GM18499 (cell line): ENCODE measurements around the gene NTNG2.

Experiments
- ATAC-seq: cut with Tn5 transposase; IDR thresholded peaks from one replicate; pipeline ENCODE4 v1.9.1; 2021; ENCODE audit warnings: moderate number of reproducible peaks; ENCODE audit not compliant: insufficient read depth, unreplicated experiment

NTNG2 gene

DNA sequence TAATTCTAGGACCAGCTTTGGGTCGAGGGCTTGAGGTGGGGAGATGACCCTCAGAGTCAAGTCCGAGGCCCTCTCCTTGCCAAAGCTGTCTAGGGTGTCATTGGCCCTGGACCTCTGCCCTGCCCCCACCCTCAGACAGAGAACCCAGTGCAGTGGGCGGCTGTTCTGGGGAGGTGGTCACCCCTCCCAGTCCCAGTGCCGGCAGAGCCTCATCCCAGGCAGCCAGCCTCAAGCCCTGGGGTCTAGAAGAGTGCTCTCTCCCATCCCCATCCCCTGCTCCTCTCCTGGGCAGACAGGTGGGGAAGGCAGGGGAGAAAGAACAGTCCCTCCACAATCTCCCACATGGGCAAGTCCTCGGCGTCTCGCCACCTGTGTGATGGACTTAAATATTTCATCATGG lies 7.0 kb downstream of the NTNG2 start:
- ATAC-seq: no peak

DNA sequence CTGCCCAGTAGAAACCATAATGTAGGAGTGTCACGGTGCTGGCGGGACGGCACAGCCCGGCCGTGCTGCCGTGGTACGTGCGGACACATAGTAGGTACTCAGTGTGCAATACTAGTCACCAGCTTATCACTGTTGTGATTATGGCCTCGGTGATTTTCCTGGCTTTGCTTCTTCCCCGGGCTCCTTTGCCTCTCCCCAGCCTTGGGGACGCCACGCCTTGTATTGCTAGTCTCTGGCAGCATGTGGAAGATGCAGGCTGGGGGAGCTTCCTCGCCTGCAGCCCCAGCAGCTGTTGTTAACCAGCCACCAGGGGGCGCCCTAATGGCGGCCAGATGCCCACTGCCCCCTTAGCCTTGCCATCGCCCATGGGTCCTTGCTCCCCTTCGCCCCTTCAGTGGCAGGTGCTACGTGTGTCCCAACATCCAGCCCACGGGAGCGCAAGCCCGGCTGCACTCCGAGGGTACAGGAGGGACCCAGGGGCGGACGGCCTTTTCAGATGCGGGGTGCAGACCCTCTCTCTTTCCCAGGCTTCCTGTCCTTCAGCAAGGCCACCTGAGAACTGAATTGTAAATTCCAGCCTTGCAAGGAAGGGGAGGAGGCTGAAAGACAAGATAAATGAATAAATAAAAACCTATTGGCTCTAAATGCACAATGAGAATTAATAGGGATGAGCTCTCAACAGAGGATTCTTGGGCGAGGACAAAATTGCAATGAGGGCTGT lies 8.0 kb downstream of the NTNG2 start:
- ATAC-seq: no peak

DNA sequence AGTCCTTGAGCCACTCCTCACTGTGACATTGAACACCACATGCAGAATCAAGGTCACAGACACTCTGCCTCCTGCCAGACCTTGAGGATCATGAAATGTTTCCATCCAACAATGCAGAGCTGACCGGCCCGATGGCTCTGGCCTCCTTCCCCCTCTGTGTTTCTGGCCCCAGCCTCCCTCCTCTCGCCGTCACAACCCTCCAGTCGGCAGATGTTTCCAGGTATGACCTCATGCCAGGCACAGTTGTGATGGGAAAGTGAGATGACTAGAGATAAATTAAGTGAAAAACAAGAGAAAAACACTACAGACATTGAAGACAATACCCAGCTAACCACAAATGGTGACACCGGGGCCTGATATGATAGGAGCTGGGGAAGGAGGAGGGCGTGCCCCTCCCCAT lies 9.8 kb downstream of the NTNG2 start:
- ATAC-seq: no peak

DNA sequence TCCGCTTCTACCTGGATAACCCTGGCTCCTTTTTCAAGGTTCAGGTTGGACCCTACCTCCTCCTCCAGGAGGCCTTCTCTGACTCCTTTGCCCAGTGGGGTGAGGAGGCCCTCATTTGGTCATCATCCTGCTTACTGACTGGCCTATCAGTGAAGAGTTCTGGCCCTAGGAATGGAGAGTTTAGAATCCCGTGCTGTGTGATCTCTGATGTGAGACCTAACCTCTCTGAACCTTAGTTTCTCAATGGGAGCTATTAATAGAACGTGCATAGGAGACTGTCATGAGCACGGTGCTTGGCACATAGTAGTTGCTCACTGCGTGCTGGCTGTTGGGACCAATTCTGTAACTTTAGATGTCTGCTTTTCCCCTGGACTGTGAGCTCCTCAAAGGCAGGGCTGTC lies 10.3 kb downstream of the NTNG2 start:
- no peak for ATAC-seq

DNA sequence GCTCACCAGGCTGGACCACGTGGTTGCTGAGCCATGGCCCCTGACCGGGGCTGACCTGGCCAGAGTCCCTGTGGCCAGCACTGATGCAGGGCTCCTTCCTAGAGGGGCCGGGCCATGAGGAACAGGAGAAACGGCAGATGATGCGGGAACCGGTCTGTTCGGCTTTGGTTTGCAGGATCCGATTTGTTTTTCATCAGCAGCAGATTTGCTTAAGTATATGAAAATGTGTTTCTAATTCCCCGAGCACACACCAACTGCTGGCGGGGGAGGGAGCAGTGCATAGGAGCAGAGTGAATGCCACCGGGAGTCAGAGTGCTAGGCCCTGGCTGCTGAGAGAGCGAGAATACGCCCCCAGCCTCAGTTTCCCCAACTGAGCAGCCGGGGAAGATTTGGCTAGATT lies 13.6 kb downstream of the NTNG2 start:
- no peak for ATAC-seq

DNA sequence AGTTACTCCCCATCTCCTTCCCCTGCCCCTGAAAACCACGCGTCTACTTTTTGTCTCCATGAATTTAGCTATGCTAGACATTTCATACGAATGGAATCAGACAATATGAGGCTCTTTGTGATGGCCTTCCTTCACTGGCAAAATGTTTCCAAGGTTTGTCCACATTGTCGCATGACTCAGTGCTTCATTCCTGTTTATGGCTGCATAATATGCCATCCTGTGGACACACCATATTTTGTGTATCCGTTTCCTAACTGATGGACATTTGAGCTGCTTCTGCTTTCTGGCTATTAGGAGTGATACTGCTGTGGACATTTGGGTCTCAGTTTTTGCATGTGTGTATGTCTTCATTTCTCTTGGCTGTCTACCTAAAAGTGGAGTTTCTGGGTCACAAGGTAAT lies 14.5 kb downstream of the NTNG2 start:
- ATAC-seq: no peak

DNA sequence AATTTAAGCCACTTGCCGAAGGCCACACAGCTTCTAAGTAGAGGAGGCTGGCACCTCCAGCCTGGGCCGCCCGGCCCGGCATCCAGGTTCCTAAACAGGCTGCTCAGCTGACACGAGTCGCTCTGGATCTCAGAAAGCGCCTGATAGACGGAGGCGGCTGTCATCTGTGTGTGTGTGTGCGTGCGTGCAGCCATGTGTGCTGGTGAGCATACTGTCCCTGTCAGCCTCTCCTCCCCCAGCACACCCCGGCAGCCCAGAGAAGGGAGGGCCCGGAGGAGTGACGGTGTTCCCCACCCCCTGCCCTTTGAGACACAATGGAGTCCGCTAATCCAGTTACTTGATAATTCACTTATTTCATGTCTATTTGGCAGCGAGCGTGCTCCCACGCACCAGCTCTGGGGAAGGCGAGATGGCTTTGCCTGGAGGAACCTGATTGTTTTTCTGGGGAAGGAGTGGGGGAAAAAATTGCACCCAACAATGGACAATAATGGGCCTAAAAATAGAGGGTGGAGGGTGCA lies 20.0 kb downstream of the NTNG2 start:
- no peak for ATAC-seq

DNA sequence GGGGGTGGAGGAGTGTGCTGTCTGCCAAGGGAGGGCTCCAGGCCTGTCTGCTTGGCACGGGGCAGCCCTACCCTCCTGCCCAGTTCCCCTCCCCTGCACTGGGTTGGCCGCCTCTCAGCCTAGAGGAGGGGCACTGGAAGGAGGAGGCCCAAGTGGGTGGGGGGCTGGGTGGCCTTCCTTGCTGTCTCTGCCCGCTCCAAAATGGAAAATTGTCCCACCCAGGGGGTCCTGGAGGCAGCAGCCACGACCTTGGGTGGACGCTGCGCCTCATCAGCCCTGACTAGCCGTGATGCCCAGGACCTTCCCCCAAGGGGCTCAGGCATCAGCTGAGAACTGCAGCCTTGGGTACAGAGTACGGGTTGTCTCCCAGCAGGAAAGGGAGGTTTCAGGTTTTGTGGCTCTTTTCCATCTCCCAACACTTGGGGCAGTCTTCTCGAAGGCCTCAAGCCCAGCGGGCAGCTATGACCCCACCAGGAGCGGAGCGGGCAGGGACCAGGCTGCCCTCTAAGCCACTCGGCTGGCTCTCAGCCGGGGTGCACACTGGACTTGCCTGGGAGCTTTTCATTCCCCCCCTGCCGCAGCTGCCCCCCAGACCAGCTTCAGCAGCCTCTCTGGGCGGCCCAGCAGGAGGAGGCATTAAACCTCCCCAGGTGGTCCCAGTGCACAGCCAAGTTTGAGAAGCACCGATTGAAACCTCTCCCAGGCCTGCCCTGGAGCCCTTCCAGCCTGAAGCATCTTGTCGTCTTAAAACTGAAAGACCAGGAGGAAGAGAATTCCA lies 20.6 kb downstream of the NTNG2 start:
- no peak for ATAC-seq

DNA sequence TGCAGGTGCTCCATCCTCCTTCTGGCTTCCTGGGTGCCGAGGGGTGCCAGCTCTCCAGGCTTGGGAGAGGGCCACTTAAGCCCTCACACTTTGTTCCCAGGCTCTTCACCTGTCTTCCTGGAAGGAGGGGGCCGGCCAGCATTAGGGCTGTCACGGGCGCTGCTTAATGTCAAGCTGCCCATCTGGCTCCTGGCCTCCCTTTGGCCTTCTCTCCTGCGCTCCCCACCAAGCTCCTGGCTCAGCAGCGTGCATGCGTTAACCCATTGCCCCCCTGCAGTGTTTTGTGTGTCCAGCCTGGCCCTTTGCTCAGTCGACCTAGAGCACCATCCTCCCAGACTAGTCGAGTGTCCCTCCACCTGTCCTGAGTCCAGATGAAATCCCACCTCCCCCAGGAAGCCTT lies 21.3 kb downstream of the NTNG2 start:
- ATAC-seq: no peak

DNA sequence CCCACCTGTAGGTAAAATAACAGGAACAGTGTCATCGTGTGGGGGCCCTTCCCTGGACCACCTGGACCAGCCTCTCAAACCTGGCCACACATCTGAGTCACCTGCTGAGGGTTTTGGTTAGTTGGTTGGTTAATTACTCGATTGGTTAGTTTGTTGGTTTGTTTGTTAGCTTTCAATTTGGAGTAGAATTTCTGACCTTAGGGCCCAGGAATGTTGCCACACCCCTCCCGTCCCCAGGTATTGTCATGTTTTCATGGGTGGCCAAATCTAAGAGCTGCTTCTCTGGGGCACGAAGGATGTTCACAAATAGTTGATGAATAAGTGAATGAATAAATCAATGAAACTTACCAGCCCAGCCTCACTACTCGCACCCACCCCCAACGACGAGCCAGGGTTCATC lies 21.9 kb downstream of the NTNG2 start:
- no peak for ATAC-seq

DNA sequence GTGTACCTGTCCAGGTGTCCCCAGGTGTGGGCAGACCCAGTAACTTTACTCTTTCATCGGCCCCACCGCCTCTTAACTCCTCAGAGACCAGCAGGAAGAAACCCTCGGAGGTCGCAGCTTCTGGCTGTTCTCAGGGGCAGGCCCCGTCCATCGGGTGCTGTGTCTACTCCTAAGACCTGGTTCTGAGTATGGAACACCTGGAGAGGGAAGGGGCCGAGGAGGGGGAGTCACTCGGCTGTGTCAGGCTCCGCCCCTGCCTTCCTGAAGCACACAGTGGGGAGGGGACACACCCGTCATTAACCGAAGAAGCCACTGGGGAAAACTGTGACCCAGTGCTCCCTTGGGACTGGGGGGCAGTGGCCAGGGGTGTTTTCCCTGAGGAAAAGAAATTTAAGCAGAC lies 22.3 kb downstream of the NTNG2 start:
- no peak for ATAC-seq

DNA sequence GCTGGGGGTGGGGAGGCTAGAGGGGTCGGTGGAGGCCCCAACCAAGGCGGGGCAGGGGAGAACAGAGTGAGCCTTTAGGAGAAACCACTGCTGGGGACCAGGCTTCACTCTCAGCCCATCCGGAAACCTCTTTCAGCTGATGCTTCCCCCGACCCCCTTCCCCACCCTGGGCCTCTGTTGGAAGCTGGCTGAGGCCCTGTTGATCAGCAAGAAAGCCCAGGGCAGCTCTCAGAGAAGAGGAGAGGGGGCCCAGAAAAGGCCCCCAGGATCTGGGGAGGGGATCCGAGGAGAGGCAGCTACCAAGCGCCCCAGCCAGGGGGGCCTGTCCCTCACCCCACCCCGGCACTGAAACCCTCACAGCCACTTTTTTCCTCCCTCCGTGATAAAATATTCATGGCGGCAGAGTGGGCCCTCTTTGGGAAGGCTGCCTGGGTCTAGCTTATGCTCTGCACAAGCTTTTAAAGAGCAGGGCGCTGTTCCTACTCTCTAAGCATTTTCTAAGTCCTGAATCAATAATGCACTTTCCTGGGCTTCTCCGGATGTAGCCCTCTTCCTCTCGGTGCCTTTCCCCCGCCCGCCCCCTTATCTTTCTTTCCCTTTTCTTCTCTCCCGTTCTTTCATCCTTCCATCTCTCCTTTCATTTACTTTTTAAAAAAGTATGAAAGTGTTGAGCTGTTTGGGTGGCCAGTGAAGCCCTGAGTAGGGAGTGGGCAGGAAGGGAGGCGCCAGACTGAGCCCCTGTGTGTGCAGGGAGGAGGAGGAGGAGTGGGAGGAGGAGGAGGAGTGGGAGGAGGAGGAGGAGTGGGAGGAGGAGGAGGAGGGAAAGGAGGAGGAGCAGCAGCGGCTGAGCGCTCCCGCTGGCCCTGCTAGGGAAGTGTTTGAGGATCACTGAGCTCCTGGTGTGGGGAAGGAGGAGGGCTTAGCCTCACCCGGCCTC lies 23.5 kb downstream of the NTNG2 start:
- ATAC-seq: no peak

DNA sequence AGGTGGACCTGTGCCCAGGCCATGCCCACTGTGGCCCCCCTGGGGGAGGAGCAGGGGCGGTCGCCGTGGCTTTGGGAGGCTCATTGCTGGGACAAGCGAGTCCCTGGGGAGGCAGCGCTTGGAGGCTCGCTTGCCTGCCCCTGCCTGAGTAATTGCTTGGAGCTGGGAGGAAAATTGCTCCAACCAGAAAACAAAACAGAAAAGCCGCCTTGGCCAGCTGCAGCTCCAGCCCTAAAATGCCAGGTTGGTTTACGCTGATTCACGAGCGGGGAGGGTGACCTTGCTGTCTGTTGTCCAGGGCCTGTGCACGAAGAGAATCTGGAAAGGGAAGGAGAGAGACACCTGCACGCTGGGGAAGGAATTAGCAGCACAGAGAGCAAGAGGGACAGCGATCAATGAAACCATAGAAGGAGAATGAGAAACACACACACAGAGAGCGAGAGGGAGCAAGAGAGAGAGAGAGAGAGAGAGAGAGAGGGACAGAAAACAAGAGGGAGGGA lies 25.3 kb downstream of the NTNG2 start:
- ATAC-seq: no peak

DNA sequence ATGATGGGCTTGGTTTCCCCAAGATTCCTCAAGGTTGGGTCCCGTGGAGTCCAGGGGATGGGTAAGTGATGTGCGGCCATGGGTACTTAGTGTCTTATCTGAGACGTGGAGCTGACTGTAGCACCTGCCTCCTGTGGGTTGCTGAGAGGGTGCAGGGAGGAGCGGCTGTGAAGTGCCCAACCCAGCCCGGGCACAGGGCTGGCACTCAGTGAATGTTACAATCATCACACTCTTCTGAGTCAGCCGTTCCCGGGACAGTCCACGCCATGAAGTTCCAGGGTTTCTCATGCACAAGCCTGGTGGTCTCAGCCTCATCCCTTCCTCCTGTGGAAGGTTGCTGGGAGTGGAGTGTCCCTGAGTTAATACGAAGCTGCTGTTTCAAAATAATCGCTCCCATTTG lies 29.1 kb downstream of the NTNG2 start:
- ATAC-seq: no peak

DNA sequence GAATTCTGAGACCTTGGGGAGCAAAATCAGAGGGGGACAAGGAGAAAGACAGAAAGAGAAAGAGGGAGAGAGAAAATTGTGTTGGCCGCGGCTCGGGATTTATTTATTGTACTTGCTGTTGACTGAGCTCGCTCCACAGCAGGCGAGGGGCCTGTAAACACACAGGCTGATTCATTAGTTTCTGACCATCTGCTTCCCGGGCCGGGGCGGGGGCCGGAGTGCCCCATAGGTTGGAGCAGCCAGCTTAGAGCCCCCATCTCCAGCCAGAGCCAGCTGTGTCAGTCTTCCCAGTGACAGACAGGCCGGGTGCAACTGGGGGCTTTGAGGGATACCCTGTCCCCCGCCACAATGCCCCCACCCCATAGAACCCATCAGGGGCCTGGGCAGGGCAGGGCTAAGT lies 30.9 kb downstream of the NTNG2 start:
- no peak for ATAC-seq

DNA sequence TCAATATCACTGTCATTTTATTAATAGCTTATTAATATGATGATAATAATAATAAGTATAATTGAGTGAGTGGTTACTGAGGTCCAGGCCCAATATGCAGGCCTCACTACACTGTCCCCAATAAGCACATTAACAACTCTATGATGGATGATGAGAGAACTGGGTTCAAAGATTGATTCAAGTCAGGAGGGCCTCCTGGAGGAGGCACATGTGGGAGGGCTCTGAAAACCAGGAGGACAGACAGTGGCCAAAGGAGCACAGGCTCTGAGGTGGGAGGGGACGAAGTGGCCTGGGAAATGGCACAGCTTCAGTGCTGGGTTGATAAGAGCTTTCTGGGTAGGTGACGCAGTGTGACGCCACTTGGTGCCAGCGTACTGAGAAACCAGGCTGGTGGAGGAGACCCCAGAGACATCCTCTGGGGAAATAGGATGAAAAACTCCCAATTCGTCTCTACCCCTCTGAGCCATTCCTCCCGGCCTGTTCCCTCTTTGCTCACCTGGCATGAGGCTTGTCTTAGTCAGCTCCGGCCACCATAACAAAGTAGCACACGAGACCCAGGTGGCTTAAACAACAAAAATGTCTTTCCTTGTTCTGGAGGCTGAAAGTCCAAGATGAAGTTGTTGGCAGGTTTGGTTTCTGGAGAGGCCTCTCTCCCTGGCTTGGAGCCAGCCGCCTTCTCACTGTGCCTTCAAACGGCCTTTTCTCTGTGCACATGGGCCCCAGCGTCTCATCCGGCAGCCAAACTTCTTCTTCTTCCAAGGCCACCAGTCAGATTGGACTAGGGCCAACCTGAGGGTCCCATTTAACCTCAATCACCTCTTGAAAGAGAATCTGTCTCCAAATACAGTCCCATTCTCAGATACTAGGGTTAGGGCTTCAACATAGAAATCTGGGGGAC lies 31.6 kb downstream of the NTNG2 start:
- no peak for ATAC-seq

DNA sequence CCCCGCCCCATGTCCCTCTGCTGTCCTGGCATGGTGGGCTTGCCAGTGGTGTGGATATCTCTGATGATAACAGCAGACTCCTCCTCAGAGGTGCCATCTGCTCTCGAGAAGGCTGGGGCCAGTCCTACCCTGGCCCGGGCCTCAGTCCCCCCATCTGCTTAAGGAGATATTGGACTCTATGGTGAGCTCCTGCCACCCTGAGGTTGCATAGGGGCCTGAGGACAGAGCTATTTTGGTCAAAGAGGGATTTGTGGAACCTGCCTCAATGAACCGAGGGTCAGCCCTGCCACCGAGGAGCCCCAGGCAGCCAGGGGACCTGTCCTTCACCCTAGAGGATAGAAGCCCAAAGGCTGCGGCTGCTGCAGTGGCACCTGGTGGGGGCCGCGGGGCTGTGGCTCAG lies 32.6 kb downstream of the NTNG2 start:
- no peak for ATAC-seq

DNA sequence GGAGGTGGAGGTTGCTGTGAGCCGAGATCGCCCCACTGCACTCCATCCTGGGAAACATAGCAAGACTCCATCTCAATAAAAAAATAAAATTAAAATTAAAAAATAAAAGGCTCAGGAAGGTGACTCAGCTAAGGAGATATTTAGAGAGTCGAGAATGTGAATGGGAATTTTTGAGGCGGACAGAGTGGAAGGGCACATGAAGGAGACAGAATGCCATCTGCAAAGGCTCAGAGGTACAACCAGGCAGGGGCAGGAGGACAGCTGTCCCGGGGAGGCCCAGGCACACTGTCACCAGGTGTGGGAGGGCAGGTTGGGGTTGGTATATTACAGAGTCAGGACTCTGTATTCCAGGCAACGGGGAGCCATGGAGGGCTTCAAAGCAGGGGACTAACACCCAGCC lies 35.5 kb downstream of the NTNG2 start:
- no peak for ATAC-seq

DNA sequence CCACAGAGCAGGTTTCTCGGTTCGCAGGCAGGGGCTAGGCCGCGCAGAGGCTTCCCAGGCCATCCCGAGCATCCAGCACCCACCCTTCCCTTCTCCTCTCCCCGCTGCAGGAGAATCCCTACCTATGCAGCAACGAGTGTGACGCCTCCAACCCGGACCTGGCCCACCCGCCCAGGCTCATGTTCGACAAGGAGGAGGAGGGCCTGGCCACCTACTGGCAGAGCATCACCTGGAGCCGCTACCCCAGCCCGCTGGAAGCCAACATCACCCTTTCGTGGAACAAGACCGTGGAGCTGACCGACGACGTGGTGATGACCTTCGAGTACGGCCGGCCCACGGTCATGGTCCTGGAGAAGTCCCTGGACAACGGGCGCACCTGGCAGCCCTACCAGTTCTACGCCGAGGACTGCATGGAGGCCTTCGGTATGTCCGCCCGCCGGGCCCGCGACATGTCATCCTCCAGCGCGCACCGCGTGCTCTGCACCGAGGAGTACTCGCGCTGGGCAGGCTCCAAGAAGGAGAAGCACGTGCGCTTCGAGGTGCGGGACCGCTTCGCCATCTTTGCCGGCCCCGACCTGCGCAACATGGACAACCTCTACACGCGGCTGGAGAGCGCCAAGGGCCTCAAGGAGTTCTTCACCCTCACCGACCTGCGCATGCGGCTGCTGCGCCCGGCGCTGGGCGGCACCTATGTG lies 36.1 kb downstream of the NTNG2 start:
- ATAC-seq: no peak
